ENCODE results near the gene FAM168A.

The FAM168A gene

GRCh38 chr11:73415854-73416615, 181.9 kb downstream of the FAM168A start:
- no peak for TF ChIP-seq CTCF (IDR thresholded peaks at IDR 0.05; ENCODE audit: low read depth, low read length, missing control alignments)
- no peak for DNase-seq (ENCODE audit: low read depth)
- H3K4me3 ChIP-seq (ENCODE audit: low read depth, low read length), result no peak overlapping the region

- no peak overlapping the region for H3K4me3 ChIP-seq (ENCODE audit: low read depth, low read length)
- no peak for DNase-seq (ENCODE audit: low read depth)
- TF ChIP-seq CTCF (IDR thresholded peaks at IDR 0.05; ENCODE audit: low read depth, low read length, missing control alignments), result no peak
Observed at GRCh38 chr11:73414977-73415651, 182.8 kb downstream of the FAM168A start.

- H3K4me3 ChIP-seq (ENCODE audit: low read depth, low read length), result no peak overlapping the region
- TF ChIP-seq CTCF (IDR thresholded peaks at IDR 0.05; ENCODE audit: low read depth, low read length, missing control alignments), result no peak
- no peak for DNase-seq (ENCODE audit: low read depth)
Observed at GRCh38 chr11:73413256-73413655, 184.7 kb downstream of the FAM168A start.

GRCh38 chr11:73412308-73412707, 185.6 kb downstream of the FAM168A start:
- no peak for TF ChIP-seq CTCF (IDR thresholded peaks at IDR 0.05; ENCODE audit: low read depth, low read length, missing control alignments)
- DNase-seq (ENCODE audit: low read depth), result no peak

GRCh38 chr11:73411031-73411430, 186.9 kb downstream of the FAM168A start:
- H3K4me3 ChIP-seq (ENCODE audit: low read depth, low read length), result no peak overlapping the region
- DNase-seq (ENCODE audit: low read depth), result no peak
- no peak for TF ChIP-seq CTCF (IDR thresholded peaks at IDR 0.05; ENCODE audit: low read depth, low read length, missing control alignments)

More at GRCh38 chr11:73412308-73412707, 185.6 kb downstream of the FAM168A start:
- H3K4me3 ChIP-seq (ENCODE audit: low read depth, low read length), result no peak overlapping the region

GRCh38 chr11:73410627-73411026, 187.3 kb downstream of the FAM168A start:
- no peak for TF ChIP-seq CTCF (IDR thresholded peaks at IDR 0.05; ENCODE audit: low read depth, low read length, missing control alignments)
- H3K4me3 ChIP-seq (ENCODE audit: low read depth, low read length), result no peak overlapping the region
- no peak for DNase-seq (ENCODE audit: low read depth)

All from GM12864 (cell line).